H7 (cell line): ENCODE results near the gene GRM8. TPM values are rescaled to one million over a fixed set of nuclear protein-coding genes. Genes with fewer than 3 reads are reported as not detected.

ENCODE experiments used
- DNase-seq: peaks from one replicate; pipeline ENCODE4 v3.0.0; 2012
- H3K27me3 ChIP-seq: 2 replicates; pipeline ENCODE4 v1.6.0; 2011; ENCODE audit warnings: mild to moderate bottlenecking, low read length; ENCODE audit not compliant: control insufficient read depth, insufficient read depth
- H3K36me3 ChIP-seq: replicated peaks from 2 replicates; pipeline ENCODE4 v1.5.1; 2011; ENCODE audit warnings: low read length; ENCODE audit not compliant: control insufficient read depth, insufficient read depth
- H3K4me3 ChIP-seq: 2 replicates; pipeline ENCODE4 v1.5.1; 2011; ENCODE audit warnings: low read depth, mild to moderate bottlenecking, control low read depth, low read length, moderate library complexity; ENCODE audit not compliant: insufficient read depth
- total RNA-seq: library from RNA; depleted of rRNA; stranded (reverse); fragments of >200 nt; shearing (Covaris generic); gene quantifications from 2 replicates; pipeline ENCODE4 v1.2.3, GENCODE V29; 2014

Gene GRM8
- total RNA-seq, 1 experiment from 2014 or later, result 1.1 TPM

DNA sequence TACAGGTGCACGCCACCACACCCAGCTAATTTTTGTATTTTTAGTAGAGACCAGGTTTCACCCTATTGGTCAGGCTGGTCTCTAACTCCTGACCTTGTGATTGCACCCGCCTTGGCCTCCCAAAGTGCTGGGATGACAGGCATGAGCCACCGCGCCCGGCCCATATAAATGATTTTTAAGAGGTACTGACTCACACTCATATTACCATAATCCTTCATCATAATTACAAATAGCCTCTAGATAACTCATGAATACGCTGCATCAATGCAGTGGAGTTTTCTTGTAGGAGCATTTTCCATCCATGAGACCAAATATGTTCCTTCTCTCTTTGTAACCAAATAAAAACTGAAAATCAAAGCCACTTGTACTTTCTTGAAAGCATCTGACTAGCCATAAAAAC lies 193.3 kb downstream of the GRM8 start:
- no peaks in the 10 kb centered on the region for H3K27me3 ChIP-seq
- H3K4me3 ChIP-seq, result no peak overlapping the region
- DNase-seq, result no peak
- no peaks in the 10 kb centered on the region for H3K36me3 ChIP-seq

DNA sequence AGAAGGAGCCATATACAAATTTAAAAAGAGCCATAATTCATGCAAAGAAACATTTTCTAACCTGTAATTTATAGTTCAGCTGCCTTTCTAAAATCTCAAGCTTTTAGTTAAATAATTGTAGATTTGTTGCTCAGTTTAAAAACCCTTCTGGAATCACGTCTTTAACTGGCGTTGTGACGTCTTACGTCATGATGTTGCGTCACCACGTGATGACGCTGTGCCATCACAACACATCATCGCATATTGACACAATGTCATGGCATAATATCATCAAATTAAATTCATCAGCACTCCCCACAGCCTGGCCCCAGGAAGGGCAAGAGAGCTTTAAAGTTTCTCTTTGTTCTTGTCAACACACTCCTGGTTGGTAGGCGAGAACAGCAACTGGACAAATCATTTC lies 194.8 kb downstream of the GRM8 start:
- Histone ChIP-seq H3K4me3 (no peak overlapping the region), H3K27me3 (no peaks in the 10 kb centered on the region), H3K36me3 (no peaks in the 10 kb centered on the region)
- no peak for DNase-seq

DNA sequence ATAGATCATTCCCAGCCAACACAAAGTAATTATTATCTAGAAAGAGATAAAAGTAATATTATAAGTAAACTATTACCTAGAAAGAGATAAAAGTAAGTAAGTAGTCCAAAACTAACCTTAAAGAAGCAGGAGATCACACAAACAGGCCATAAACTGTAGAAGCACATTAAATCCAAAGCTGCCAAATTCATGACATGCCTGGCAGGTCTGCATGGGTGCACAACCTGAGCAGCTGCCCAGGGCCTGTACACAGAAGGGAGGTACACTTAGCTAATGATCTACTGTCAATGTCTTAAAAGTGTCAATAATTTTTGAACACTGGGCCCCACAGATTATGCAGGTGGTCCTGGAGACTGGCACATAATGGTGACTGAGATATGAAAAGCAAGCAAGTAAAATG lies 196.5 kb downstream of the GRM8 start:
- Histone ChIP-seq H3K4me3 (no peak overlapping the region), H3K36me3 (no peaks in the 10 kb centered on the region), H3K27me3 (no peaks in the 10 kb centered on the region)
- no peak for DNase-seq

DNA sequence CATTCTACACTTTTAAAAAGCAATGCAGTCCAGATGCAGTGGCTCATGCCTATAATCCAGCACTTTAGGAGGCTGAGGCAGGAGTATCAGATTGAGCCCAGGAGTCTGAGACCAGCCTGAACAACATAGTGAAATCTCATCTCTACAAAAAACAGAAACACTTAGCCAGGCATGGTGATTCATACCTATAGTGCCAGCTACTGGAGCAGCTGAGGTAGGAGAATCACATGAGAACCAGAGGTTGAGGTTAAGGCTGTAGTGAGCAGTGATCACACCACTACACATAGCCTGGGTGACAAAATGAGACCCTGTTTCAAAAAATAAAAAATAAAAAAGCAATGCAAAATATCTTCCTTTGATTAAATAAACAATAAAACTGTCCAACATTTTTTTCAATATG lies 205.2 kb downstream of the GRM8 start:
- Histone ChIP-seq H3K4me3 (no peak overlapping the region), H3K36me3 (no peaks in the 10 kb centered on the region), H3K27me3 (no peaks in the 10 kb centered on the region)
- no peak for DNase-seq

DNA sequence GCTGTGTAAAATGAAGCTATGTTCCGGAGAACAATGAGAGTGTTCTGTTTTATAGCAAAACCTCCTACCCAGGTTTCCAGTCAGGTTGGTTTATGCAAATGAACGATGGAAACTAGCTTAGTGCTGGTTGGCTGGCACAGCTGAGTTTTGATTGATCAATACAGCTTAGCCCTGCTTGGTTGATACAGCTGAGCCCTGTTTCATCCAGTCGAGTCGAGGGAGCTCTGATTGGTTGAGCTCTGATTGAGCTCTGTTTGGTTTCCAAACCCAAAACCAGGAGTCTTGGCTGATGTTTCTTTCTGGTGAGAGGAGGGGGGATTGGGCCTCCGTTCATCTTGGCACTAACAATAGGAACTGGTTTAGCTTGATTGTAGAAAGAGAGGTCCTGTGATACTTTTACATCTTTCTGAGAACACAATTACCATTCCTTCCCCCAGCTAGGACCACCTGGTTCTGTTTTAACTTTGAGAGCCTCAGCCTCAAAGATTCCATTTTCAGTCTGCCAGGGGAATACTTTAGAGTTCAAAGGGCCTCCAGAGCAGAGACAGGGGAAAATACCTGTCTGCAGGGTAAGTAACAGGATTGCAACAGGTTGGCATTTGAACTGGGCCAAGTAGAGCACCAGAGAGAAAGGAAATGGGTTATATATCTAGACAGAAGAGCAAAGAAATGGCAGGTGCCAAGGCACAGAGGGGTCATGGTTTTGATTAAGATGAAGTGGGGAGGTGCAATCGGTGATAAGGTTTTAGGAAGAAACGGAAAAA lies 210.9 kb downstream of the GRM8 start:
- Histone ChIP-seq H3K4me3 (no peak overlapping the region), H3K36me3 (no peaks in the 10 kb centered on the region), H3K27me3 (no peaks in the 10 kb centered on the region)
- DNase-seq, result no peak

DNA sequence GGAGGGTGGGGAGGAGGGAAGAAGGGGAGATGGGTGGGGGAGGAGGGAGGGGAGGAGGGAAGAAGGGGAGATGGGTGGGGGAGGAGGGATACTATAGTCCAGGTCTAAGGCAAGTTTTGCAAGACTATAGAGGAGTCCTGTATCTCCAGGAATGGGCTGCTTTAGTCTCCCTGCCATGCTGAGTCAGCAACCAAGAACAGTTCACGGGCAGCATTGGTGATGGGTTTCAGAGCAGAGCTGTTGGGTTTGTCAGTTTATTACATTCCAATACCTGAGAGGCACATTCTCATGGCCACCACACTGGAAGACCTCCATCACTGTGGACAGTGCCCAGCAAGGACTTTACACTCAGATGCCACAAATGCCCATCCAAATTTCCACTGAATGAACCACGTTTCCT lies 212.7 kb downstream of the GRM8 start:
- Histone ChIP-seq H3K27me3 (no peaks in the 10 kb centered on the region), H3K36me3 (no peaks in the 10 kb centered on the region), H3K4me3 (no peak overlapping the region)
- DNase-seq, result no peak

DNA sequence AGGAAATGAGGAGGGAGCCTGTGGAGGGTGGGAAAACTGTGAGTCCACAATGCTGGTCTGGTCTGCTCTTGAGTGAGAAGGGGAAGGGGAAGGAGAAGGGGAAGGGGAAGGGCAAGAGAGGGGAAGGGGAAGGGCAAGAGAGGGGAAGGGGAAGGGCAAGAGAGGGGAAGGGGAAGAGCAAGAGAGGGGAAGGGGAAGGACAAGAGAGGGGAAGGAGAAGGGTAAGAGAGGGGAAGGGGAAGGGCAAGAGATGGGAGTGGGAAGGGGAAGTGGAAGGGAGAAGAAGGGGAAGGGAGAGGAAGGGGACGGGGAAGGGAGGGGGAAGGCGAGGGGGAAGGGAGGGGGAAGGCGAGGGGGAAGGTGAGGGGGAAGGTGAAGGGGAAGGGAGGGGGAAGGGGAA lies 213.2 kb downstream of the GRM8 start:
- no peaks in the 10 kb centered on the region for H3K36me3 ChIP-seq
- H3K27me3 ChIP-seq, result no peaks in the 10 kb centered on the region
- DNase-seq, result no peak
- no peak overlapping the region for H3K4me3 ChIP-seq

DNA sequence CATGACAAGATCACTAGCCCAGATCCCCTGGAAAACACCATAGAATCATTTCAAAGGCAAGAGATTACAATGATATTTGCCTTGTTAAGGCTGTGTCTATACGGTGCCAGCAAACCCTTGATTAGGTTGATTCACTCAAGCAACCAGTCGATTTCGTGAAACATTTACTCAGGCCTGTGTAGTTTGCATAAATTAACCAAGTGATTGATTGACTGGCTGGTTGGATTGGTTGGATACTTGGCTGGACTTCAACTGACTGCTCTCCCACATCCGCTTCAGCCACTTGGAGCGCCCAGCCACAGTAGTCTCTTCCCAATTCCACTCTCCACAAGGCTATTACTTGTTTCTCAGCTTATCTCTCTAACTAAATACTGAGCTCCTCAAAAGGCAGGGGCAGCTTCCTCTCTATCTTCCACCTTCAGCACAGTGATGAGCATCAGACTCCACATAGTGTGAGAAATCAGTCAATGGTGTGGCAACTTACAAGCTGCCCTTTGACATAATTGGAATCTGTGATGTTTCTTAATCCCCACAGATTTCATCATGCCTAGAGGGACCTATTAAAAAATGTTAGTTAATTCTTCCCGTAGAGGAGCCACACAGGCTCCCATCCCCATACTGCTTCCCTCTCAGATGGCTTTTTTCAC lies 217.4 kb downstream of the GRM8 start:
- no peaks in the 10 kb centered on the region for H3K36me3 ChIP-seq
- no peak for DNase-seq
- H3K4me3 ChIP-seq, result no peak overlapping the region
- no peaks in the 10 kb centered on the region for H3K27me3 ChIP-seq

DNA sequence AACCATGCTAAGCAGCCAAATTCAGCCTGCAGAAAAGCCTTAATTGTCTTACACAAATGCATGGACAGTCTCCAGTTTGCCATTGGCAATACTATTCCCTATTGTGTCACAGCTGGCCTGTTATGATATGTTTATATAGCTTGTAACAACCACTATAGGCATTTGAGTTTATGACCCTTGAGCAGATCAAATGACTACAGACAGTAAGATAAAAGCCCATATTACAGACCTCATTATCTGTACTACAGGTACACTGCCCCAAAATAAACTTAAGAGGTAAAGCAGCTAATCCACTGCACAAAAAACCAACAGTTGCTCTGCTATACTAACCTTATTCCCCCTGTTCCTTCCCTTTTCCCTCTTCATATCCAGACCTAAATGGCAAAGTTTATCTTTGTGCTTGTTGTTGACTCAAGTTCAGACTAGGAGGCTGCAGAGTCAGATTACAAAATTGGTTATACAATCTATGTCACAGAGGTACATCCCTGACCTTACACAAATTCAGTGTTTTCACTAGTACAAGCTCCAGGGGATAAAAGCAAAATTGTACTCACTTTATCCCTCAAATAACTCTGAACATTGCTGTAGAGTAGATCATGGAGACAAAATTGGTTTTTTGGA lies 218.4 kb downstream of the GRM8 start:
- no peak overlapping the region for H3K4me3 ChIP-seq
- no peaks in the 10 kb centered on the region for H3K27me3 ChIP-seq
- H3K36me3 ChIP-seq, result no peaks in the 10 kb centered on the region
- no peak for DNase-seq

DNA sequence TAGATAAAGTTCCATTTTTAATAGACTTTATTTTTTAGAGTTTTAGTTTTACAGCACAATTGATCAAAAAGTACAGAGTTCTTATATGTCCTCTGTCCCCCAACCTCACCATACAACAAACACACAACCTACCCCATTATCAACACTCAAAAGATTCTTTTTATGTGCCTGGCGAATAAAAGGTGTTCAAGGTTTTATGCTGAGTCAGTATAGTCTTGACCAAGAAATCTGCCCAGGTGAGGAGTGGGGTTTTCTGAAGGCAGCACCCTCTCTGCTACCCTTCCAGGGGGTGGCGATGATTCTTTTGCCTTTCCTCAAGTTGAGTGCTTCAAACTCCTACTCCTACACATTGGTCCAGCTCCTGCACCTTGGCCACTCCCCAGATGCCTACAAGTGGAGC lies 222.9 kb downstream of the GRM8 start:
- no peaks in the 10 kb centered on the region for H3K27me3 ChIP-seq
- no peak for DNase-seq

DNA sequence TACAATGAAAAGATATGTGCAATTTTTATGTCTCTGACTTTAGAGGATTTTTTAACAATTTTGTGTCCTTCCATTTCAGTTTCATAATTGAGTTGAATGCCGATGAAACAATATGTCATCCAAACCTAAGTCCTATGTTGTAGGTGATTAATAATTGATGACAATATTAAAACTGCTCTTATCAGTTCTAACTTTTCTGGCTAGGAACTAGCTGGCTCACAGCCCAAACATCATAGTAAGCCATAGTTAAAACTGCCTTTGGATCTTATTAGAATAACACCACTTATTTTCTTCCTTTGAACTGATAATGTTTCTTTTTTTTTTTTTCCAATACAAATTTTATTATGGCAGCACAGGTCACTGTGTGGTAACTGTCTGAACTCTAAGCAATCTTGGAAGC lies 230.9 kb downstream of the GRM8 start:
- DNase-seq, result no peak
- no peaks in the 10 kb centered on the region for H3K36me3 ChIP-seq
- no peak overlapping the region for H3K4me3 ChIP-seq
- H3K27me3 ChIP-seq, result no peaks in the 10 kb centered on the region

More for the DNA sequence above, 222.9 kb downstream of the GRM8 start:
- H3K36me3 ChIP-seq, result no peaks in the 10 kb centered on the region
- H3K4me3 ChIP-seq, result no peak overlapping the region

DNA sequence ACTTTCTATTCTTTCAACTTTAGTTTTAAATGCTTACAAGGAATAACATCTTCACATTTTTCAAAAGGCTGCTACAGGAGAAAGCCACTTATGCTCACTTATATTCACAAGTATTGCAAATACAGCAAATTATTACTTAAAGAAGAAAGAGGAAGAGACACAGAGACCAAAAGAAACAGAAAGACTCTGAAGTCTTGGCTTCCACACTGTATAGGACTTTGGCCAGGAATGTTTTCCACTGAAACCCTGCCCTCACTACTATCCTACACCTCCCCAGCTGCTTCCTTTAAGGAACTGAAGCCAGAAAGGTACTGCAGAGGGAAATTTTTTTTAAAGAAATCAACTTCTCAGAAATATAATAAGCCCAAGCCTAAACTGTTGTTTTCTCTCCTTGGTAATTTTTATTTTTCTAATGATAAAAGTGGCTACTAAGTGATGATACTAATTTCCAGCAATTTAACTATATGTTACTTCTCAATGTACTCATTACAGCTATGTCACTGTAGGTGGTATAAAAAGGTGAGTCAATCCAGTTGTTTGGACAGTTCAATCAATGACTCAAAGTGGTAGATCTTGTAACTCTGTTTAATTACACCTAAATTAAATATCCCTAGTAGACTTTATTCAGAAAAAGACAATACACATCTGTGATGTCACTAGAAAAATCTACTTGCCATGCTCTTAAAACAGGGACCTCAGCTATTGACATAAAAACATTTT lies 231.6 kb downstream of the GRM8 start:
- DNase-seq, result no peak
- Histone ChIP-seq H3K4me3 (no peak overlapping the region), H3K27me3 (no peaks in the 10 kb centered on the region), H3K36me3 (no peaks in the 10 kb centered on the region)

DNA sequence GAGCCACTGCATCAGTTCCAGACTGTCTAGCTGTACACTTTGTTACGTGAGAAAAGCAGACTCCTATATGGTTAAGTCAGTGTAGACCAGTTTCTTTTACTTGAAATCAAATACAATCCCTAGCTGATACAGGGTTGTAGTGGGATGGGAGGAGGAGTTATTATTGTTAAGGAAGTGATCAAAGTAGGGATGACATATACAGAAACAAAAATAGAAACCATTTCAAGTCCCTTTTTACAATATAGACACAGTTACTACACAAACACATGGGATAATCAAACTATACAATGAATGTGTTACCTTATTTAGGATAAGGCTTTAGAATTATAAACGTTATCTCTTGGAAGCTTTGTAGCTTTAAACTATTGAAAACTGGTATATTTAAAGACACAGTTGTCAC lies 233.9 kb downstream of the GRM8 start:
- Histone ChIP-seq H3K36me3 (no peaks in the 10 kb centered on the region), H3K4me3 (no peak overlapping the region), H3K27me3 (no peaks in the 10 kb centered on the region)
- DNase-seq, result no peak

DNA sequence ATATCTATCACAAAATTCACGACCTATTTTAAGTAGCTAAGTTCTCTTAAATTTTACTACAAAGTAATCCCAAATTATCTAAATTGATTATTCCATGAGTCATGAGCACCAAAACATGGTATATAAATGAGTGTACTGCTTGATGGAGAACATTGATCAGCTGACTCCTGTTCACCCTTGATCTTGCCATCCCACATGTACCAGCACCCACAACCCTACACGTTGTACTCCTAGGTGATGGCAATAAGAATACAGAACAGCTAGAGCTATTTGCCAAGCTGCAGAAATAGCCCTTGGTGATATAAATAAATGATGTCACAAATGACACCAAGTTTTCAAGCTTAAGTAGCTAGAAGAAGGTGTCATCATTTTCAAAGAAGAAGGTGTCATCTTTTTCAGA lies 235.5 kb downstream of the GRM8 start:
- H3K27me3 ChIP-seq, result no peaks in the 10 kb centered on the region
- H3K36me3 ChIP-seq, result no peaks in the 10 kb centered on the region
- DNase-seq, result no peak
- no peak overlapping the region for H3K4me3 ChIP-seq

DNA sequence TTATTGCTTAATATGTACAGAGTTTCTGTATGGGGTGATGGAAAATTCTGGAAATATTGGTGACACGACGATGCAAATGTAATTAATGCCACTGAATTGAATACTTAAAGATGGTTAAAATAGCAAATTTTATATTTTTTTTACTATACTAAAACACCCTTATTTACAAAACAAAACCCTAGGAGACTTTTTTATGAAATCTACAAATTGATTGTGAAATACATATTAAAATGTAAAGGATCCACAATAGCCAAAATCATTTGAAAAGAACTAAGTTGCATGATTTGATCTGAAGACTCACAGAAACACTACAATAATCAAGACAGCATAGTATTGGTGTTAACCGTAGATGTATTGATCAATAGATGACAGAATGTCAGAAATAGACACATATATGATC lies 252.0 kb downstream of the GRM8 start:
- Histone ChIP-seq H3K36me3 (no peaks in the 10 kb centered on the region), H3K4me3 (no peak overlapping the region), H3K27me3 (no peaks in the 10 kb centered on the region)
- no peak for DNase-seq
